SK-N-MC (cell line): ENCODE measurements around the gene MOCS1.

Source experiments
- EZH2 ChIP-seq: fragments of 200-600 bp; sonication (generic); IDR thresholded peaks from one replicate; pipeline ENCODE4 v1.6.1; 2017; ENCODE audit warnings: antibody characterized with exemption
- FOXP2 ChIP-seq: optimal IDR thresholded peaks from 2 replicates; pipeline ENCODE3; 2011; ENCODE audit warnings: mild to moderate bottlenecking, moderate library complexity; ENCODE audit not compliant: insufficient read depth; ENCODE audit errors: extremely low read length, control extremely low read depth
- POLR2AphosphoS5 ChIP-seq: IDR thresholded peaks from 2 replicates; pipeline ENCODE4 v1.6.1; 2012; ENCODE audit warnings: mild to moderate bottlenecking, low read depth, low read length, borderline replicate concordance

- TF ChIP-seq FOXP2 = no peak
- TF ChIP-seq EZH2 = no peak
- TF ChIP-seq POLR2AphosphoS5 = no peak
These were observed 24.6 kb downstream of the MOCS1 start for GRCh38 chr6:39909701-39910100.
